ENCODE results near the gene SYS1.

- no peak for TF ChIP-seq CTCF (IDR thresholded peaks at IDR 0.05 in 8 of 11, conservative IDR thresholded peaks at IDR 0.05 in 3 of 11)
- no peak for TF ChIP-seq POLR2A (IDR thresholded peaks at IDR 0.05)
Measured at GRCh38 chr20:45336530-45337366, 26.2 kb upstream of the SYS1 start.

Measured in spleen (tissue), 7 donors.